Bronchial epithelial cell (primary cell): Measurements from ENCODE around the gene SLC9C1. TPM values are rescaled to one million over a fixed set of nuclear protein-coding genes. Genes with fewer than 3 reads are reported as not detected.

Experiments
- DNase-seq: peaks from one replicate; pipeline ENCODE4 v3.0.0-alpha.2; 2010; ENCODE audit warnings: low read depth
- FAIRE-seq: peaks from 2 replicates; lab custom pipeline; 2011; peaks lifted over from hg19 to GRCh38; lab: Jason Lieb, UNC
- H3K27me3 ChIP-seq: 2 replicates; pipeline ENCODE4 v1.5.1; 2011; ENCODE audit warnings: low read length; ENCODE audit not compliant: control insufficient read depth, insufficient read depth
- H3K36me3 ChIP-seq: 2 replicates; pipeline ENCODE4 v1.5.1; 2011; ENCODE audit warnings: low read length; ENCODE audit not compliant: control insufficient read depth, insufficient read depth
- H3K4me3 ChIP-seq: 2 replicates; pipeline ENCODE4 v1.5.1; 2011; ENCODE audit warnings: mild to moderate bottlenecking, low read depth, low read length, control low read depth
- CTCF ChIP-seq: IDR thresholded peaks from 2 replicates; pipeline ENCODE4 v1.5.1; 2011; ENCODE audit warnings: mild to moderate bottlenecking, moderate library complexity, low read length, control low read depth, inconsistent platforms; ENCODE audit not compliant: insufficient read depth, severe bottlenecking
- total RNA-seq: library from RNA; depleted of rRNA; stranded (reverse); fragments of >200 nt; gene quantifications from 2 replicates; pipeline ENCODE4 v1.2.1, GENCODE V29; 2014

SLC9C1 gene
- total RNA-seq, 1 donor from 2014 or later, result not detected

- FAIRE-seq, result no peak
- Histone ChIP-seq H3K36me3 (peaks cover 4% of the 10 kb centered on the region), H3K4me3 (no peak overlapping the region), H3K27me3 (no peaks in the 10 kb centered on the region)
- no peak for TF ChIP-seq CTCF
- no peak for DNase-seq
These were observed 171.1 kb downstream of the SLC9C1 start for GRCh38 chr3:112122870-112123269.

GRCh38 chr3:112121577-112122547 is 172.2 kb downstream of the SLC9C1 start:
- FAIRE-seq, result no peak
- TF ChIP-seq CTCF, result no peak
- Histone ChIP-seq H3K27me3 (no peaks in the 10 kb centered on the region), H3K36me3 (peaks cover 8% of the 10 kb centered on the region), H3K4me3 (no peak overlapping the region)
- no peak for DNase-seq

DNA sequence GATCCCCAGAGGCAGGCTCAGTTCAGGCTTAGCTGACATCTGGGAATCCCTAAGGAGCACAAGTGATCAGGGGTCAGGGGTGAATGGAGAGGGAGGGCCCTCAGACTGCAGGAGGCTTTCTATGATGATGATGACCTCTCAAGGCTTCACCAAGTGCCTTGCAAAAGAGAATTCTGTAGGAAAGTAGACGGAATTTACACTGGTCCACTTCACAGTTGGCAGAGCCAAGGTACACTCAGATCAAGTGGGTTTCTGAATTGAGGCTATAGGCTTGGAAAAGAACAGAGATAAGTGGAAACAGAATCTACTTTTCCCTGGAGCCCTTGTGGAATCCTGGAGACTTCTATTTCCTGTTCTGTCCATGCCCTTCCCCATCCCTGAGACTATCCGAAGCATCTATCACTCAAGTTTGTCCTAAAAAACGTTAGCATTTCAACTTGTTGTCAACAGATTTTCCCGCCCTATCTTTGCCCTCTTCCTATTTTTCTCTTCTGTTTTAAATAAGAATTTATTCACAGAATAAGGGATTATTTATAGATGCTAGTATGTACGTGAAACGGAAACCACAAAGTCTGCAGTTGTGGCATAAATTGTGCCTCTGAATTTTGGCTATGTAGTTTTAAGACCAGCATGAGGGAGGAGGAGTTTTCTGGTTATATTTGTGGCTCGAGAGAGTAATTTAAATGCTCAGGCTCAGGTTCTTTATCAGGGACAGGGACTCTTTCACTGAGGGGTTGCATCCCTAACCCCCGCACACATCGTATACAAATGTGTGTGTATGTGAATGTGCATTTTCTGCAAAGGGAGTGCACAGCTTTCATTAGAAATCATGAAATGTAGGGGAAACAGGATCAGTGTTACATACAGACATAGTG is 173.8 kb downstream of the SLC9C1 start:
- Histone ChIP-seq H3K4me3 (no peak overlapping the region), H3K27me3 (no peaks in the 10 kb centered on the region), H3K36me3 (peaks cover 13% of the 10 kb centered on the region)
- FAIRE-seq (no peak), DNase-seq (no peak)
- no peak for TF ChIP-seq CTCF

DNA sequence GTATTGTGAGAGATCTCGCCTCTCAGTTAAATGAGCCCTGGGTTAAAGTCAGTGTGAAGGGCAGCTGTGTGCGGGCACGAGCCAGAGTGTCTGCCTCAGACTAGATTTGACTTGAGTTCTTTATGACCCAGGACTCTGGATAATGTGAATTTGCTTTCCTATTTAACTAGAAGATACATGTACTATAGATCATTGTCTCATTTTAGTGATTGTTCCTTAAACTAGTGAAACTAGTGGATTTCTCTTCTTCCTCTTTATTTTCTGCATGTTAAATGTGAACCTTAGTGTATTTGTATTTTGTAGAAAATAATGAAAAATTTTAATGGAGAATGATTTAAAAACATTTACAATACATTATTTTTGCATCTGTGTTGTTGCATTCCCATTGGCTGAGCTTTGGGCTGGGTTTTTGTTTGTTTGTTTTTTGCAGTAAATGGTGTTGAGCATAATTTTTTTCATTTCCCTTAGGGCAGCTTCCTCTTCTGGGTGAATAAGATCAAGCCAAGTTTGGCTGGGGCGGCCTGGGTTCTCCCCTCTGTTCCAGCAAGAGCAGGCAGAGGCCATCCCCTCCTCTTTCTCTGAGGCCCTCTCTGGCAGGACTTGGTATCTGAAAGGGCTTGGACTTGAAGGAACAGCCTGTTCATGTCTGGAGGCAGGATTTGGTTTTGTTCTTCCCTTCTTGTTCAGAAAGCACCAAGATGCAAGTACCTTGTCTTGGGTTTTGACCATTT is 176.0 kb downstream of the SLC9C1 start:
- Histone ChIP-seq H3K4me3 (no peak overlapping the region), H3K27me3 (no peaks in the 10 kb centered on the region), H3K36me3 (peaks cover 20% of the 10 kb centered on the region)
- TF ChIP-seq CTCF, result no peak
- FAIRE-seq (no peak), DNase-seq (no peak)

DNA sequence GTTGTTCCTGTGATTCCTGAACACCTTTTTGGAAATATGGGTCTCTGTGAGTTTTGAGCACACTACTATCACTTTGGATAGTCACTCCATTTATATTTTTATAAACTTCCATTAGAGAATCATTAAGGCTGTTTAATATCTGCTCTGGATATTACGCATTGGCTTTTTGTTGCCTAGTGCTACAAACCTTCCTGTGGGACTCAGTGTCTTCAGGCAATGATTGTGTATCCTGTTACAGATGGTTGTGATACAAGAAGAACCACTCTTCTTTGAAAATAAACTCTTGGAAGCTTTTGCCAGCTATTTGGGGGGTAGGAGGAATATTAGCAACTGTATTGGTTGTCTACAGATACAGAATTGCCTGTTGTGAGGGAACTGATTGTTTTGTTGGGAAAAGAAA is 176.6 kb downstream of the SLC9C1 start:
- FAIRE-seq (no peak), DNase-seq (no peak)
- no peak for TF ChIP-seq CTCF
- H3K4me3 ChIP-seq, result no peak overlapping the region
- H3K27me3 ChIP-seq, result no peaks in the 10 kb centered on the region
- peaks cover 21% of the 10 kb centered on the region for H3K36me3 ChIP-seq
